HepG2 (cell line): ENCODE measurements around the gene C16orf54. TPM values are rescaled to one million over a fixed set of nuclear protein-coding genes. Genes with fewer than 3 reads are reported as not detected.

ENCODE experiments used
- CREB1 ChIP-seq, 2 experiments: fragments of 450-650 bp in 1 of 2; IDR thresholded peaks; 2 replicates each; pipeline ENCODE4 v1.6.1; 2016 to 2017; ENCODE audit warnings: control low read depth in 1 of 2, mild to moderate bottlenecking in 1 of 2, missing compliant biosample characterization in 1 of 2, missing genetic modification characterization in 1 of 2
- FOSL2 ChIP-seq: sonication (generic); formaldehyde crosslinking; IDR thresholded peaks from 2 replicates; pipeline ENCODE4 v1.4.0; 2020; ENCODE audit warnings: missing genetic modification reagents
- FOXK1 ChIP-seq: sonication (generic); formaldehyde crosslinking; IDR thresholded peaks from 2 replicates; pipeline ENCODE4 v1.4.0; 2020; ENCODE audit warnings: low read depth, missing genetic modification reagents, borderline replicate concordance
- HMGXB4 ChIP-seq, 2 experiments: sonication (generic) in 1 of 2; formaldehyde crosslinking in 1 of 2; IDR thresholded peaks; 2 replicates each; pipeline versions ENCODE4 v1.4.0 to v1.6.1; 2018 to 2020; ENCODE audit warnings: missing genetic modification reagents in 2 of 2, borderline replicate concordance in 1 of 2, low read depth in 1 of 2, mild to moderate bottlenecking in 1 of 2, missing biosample characterization in 1 of 2
- JUN ChIP-seq: sonication (generic); formaldehyde crosslinking; IDR thresholded peaks from 2 replicates; pipeline ENCODE4 v1.4.0; 2020; ENCODE audit warnings: mild to moderate bottlenecking, missing genetic modification reagents
- KLF9 ChIP-seq: IDR thresholded peaks from 2 replicates; pipeline ENCODE4 v1.6.1; 2016; ENCODE audit warnings: low read depth
- RAD21 ChIP-seq: fragments of 450-650 bp; formaldehyde crosslinking; IDR thresholded peaks from 2 replicates; pipeline ENCODE4 v1.5.0; 2020; ENCODE audit warnings: mild to moderate bottlenecking
- RFX5 ChIP-seq: IDR thresholded peaks from 2 replicates; pipeline ENCODE4 v1.6.1; 2011; ENCODE audit warnings: low read depth, low read length, improper control_type of control experiment
- RFXAP ChIP-seq: sonication (generic); formaldehyde crosslinking; IDR thresholded peaks from 2 replicates; pipeline ENCODE4 v1.4.0; 2020; ENCODE audit warnings: missing genetic modification reagents, borderline replicate concordance
- RXRB ChIP-seq: IDR thresholded peaks from 2 replicates; pipeline ENCODE4 v1.6.1; 2016; ENCODE audit warnings: borderline replicate concordance, missing genetic modification reagents, missing compliant biosample characterization
- SAP130 ChIP-seq: IDR thresholded peaks from 2 replicates; pipeline ENCODE4 v1.6.1; 2016; ENCODE audit warnings: low read depth
- STAG1 ChIP-seq: sonication (generic); formaldehyde crosslinking; IDR thresholded peaks from 2 replicates; pipeline ENCODE4 v1.4.0; 2020; ENCODE audit warnings: missing genetic modification reagents
- TARDBP ChIP-seq: sonication (generic); formaldehyde crosslinking; IDR thresholded peaks from 2 replicates; pipeline ENCODE4 v1.8.0; 2022; ENCODE audit warnings: mild to moderate bottlenecking, missing genetic modification reagents
- TEAD3 ChIP-seq: optimal IDR thresholded peaks from 2 replicates; pipeline ENCODE3; 2016; ENCODE audit warnings: borderline replicate concordance
- YEATS2 ChIP-seq: sonication (generic); formaldehyde crosslinking; IDR thresholded peaks from 2 replicates; pipeline ENCODE4 v1.4.0; 2020; ENCODE audit warnings: missing genetic modification reagents, borderline replicate concordance
- ZBTB44 ChIP-seq: sonication (generic); formaldehyde crosslinking; IDR thresholded peaks from 2 replicates; pipeline ENCODE4 v1.4.0; 2020; ENCODE audit warnings: missing genetic modification reagents
- ZFP90 ChIP-seq: sonication (generic); formaldehyde crosslinking; IDR thresholded peaks from 2 replicates; pipeline ENCODE4 v1.8.0; 2022; ENCODE audit warnings: missing genetic modification reagents, mild to moderate bottlenecking, inconsistent platforms, borderline replicate concordance
- ZGPAT ChIP-seq: IDR thresholded peaks from 2 replicates; pipeline ENCODE4 v1.6.1; 2016; ENCODE audit warnings: mild to moderate bottlenecking
- ZNF350 ChIP-seq: sonication (generic); formaldehyde crosslinking; IDR thresholded peaks from 2 replicates; pipeline ENCODE4 v1.4.0; 2020; ENCODE audit warnings: mild to moderate bottlenecking, low read depth, missing genetic modification reagents, borderline replicate concordance
- ZNF557 ChIP-seq: sonication (generic); formaldehyde crosslinking; IDR thresholded peaks from 2 replicates; pipeline ENCODE4 v1.4.0; 2020; ENCODE audit warnings: missing genetic modification reagents
- ZNF574 ChIP-seq: sonication (generic); formaldehyde crosslinking; IDR thresholded peaks from 2 replicates; pipeline ENCODE4 v1.4.0; 2020; ENCODE audit warnings: missing genetic modification reagents
- polyA plus RNA-seq, 8 experiments: library from polyadenylated mRNA; depleted of rRNA in 3 of 8; stranded (reverse) in 7 of 8; unstranded in 1 of 8; fragments of >200 nt; fragmentation: Illumina TruSeq in 4 of 8; extraction: Trizol in 4 of 8; gene quantifications; 2 replicates each; pipeline versions ENCODE4 v1.2.1 to v1.2.3, GENCODE V29; 2011 to 2016; ENCODE audit warnings: low read depth in 4 of 8, missing spikeins in 1 of 8, mixed read lengths in 1 of 8; ENCODE audit not compliant: insufficient read depth in 1 of 8
- total RNA-seq, 5 experiments: library from RNA; depleted of rRNA; stranded (reverse); fragments of >200 nt; fragmentation: Illumina TruSeq; extraction: Trizol; gene quantifications; 2 replicates each; pipeline ENCODE4 v1.2.3, GENCODE V29; 2016; ENCODE audit warnings: low read depth in 1 of 5

C16orf54 gene
- total and polyA plus RNA-seq, 2 of the 13 experiments (the other 11 are each of a cell fraction or from before 2014, with no cell fraction given): not detected

GRCh38 chr16:29721167-29721879 lies 24.5 kb downstream of the C16orf54 start (continued):
- TF ChIP-seq ZNF350 (CRISPR knock-in tag): peak; percentile 30; the same call in 1 of the 2 replicates
- TF ChIP-seq TEAD3 (CRISPR knock-in tag): peak; percentile 10
- peak; percentile 72; the same call in 1 of the 2 replicates for TF ChIP-seq ZFP90 (CRISPR knock-in tag)
- TF ChIP-seq YEATS2 (CRISPR knock-in tag): peak; percentile 40; the same call in 1 of the 2 replicates
- TF ChIP-seq STAG1 (CRISPR knock-in tag): peak; percentile 80
- 0 out of 2 replicates have a peak, but pooled peaks have one; percentile 18 for TF ChIP-seq TARDBP (CRISPR knock-in tag)
- TF ChIP-seq SAP130 (CRISPR knock-in tag): peak; percentile 51
- peak; percentile 30; the same call in 1 of the 2 replicates for TF ChIP-seq ZNF574
- TF ChIP-seq FOSL2 (CRISPR knock-in tag): peak; percentile 22
- 0 out of 2 replicates have a peak, but pooled peaks have one; percentile 34 for TF ChIP-seq KLF9 (CRISPR knock-in tag)
- peak; percentile 63 to 71; a peak in 3 of 4 replicates for TF ChIP-seq HMGXB4 (CRISPR knock-in tag; IDR thresholded peaks at IDR 0.05; ENCODE audit: borderline replicate concordance in 1 of 2, low read depth in 1 of 2)
- TF ChIP-seq JUN (CRISPR knock-in tag): 0 out of 2 replicates have a peak, but pooled peaks have one; percentile 16
- peak; percentile 12; the same call in 1 of the 2 replicates for TF ChIP-seq RXRB
- 0 out of 2 replicates have a peak, but pooled peaks have one; percentile 57 for TF ChIP-seq ZGPAT (CRISPR knock-in tag)
- 0 out of 2 replicates have a peak, but pooled peaks have one; percentile 31 for TF ChIP-seq RFX5
- peak; percentile 83 for TF ChIP-seq RAD21
- 0 out of 2 replicates have a peak, but pooled peaks have one; percentile 43 for TF ChIP-seq ZNF557 (CRISPR knock-in tag)
- peak; percentile 48; the same call in 1 of the 2 replicates for TF ChIP-seq CREB1 (IDR thresholded peaks at IDR 0.05)
- peak; percentile 82 for TF ChIP-seq CREB1 (CRISPR knock-in tag; IDR thresholded peaks at IDR 0.05)
- TF ChIP-seq RFXAP: 0 out of 2 replicates have a peak, but pooled peaks have one; percentile 18
- TF ChIP-seq ZBTB44 (CRISPR knock-in tag): 0 out of 2 replicates have a peak, but pooled peaks have one; percentile 38
- peak; percentile 17; the same call in 1 of the 2 replicates for TF ChIP-seq FOXK1 (CRISPR knock-in tag)
